Upper lobe of left lung (tissue), 6 donors: ENCODE measurements around the gene RAP1GAP. TPM values are rescaled to one million over a fixed set of nuclear protein-coding genes. Genes with fewer than 3 reads are reported as not detected.

ENCODE experiments used
- ATAC-seq, 2 donors: fragments of 200-7000 bp; cut with Tn5 transposase; one replicate each; pipeline ENCODE4 v1.9.1; 2022; ENCODE audit warnings: mild to moderate bottlenecking in 2 of 2, moderate library complexity in 2 of 2; ENCODE audit not compliant: low FRiP score in 2 of 2
- DNase-seq, 2 donors: peaks; one replicate each; pipeline ENCODE4 v3.0.0-alpha.2; 2019 to 2020
- H3K27ac ChIP-seq, 4 donors: fragments of 200-600 bp; sonication (generic); one replicate each; pipeline ENCODE4 v1.5.1; 2016 to 2019
- H3K27me3 ChIP-seq, 4 donors: fragments of 200-600 bp; sonication (generic); one replicate each; pipeline ENCODE4 v1.5.1; 2017 to 2019
- H3K36me3 ChIP-seq, 4 donors: fragments of 200-600 bp; sonication (generic); one replicate each; pipeline ENCODE4 v1.5.1; 2016 to 2019
- H3K4me1 ChIP-seq, 4 donors: fragments of 200-600 bp; sonication (generic); one replicate each; pipeline ENCODE4 v1.5.1; 2018 to 2019
- H3K4me3 ChIP-seq, 4 donors: fragments of 200-600 bp; sonication (generic); one replicate each; pipeline ENCODE4 v1.5.1; 2017 to 2019; ENCODE audit warnings: mild to moderate bottlenecking in 2 of 4, moderate library complexity in 1 of 4
- H3K9me3 ChIP-seq, 4 donors: fragments of 200-600 bp; sonication (generic); one replicate each; pipeline ENCODE4 v1.5.1; 2018 to 2019
- EP300 ChIP-seq, 4 donors: sonication (generic); formaldehyde crosslinking; IDR thresholded peaks; one replicate each; pipeline ENCODE4 v1.5.1; 2017; ENCODE audit warnings: antibody characterized with exemption in 4 of 4, control low read depth in 2 of 4
- POLR2A ChIP-seq, 4 donors: fragments of 450-650 bp; IDR thresholded peaks; one replicate each; pipeline ENCODE4 v1.5.1; 2016 to 2017; ENCODE audit warnings: antibody characterized with exemption in 4 of 4, mild to moderate bottlenecking in 2 of 4
- POLR2AphosphoS5 ChIP-seq, 2 donors: sonication (generic); formaldehyde crosslinking; IDR thresholded peaks; one replicate each; pipeline ENCODE4 v1.5.1; 2017; ENCODE audit warnings: antibody characterized with exemption in 2 of 2
- WGBS, 2 donors: methylation state at CpG; one replicate each; pipeline ENCODE4 v1.1.5; 2017 to 2018; 5-methylcytosine and 5-hydroxymethylcytosine counted together
- total RNA-seq, 6 donors: library from RNA; depleted of rRNA in 4 of 6; stranded (reverse); fragments of >200 nt in 4 of 6; gene quantifications; one replicate each; pipeline versions ENCODE4 v1.1.0 to v1.2.1, GENCODE V29; 2016 to 2021
- TF ChIP-seq, protein P1 (sequence below), 6 experiments: fragments of 450-650 bp in 4 of 6; fragments of 200-600 bp in 2 of 6; sonication (generic) in 2 of 6; IDR thresholded peaks; one replicate each; pipeline ENCODE4 v1.5.1; 2016 to 2019; ENCODE audit warnings: antibody characterized with exemption in 6 of 6
- donor health status: DM: no; HTN: no; CAD: no; lungs with moderate emphysema.
- donor health status: DM: no; HTN: yes; CAD: no; lungs with severe emphysema.

The RAP1GAP gene
- total RNA-seq, 6 donors from 2014 or later, result 26.9 to 65.2 (median 36.7) TPM

DNA sequence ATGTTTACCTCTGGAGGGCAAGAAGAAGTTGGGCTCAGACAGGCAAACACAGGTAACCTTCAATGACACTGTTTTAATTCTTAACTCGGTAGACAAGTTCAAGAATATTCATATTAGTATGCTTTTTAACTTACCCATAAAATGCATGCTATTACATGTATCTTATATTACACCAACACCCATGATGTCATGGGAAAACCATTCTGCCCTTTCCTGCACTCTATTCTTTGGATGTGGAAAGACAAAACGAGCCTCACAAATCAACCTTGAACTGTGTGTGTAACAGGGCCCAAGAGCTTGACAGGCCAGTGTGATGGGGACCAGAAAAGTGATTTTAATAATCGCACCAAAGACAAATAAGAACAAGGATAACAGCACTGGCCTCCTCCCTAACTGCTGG, 22.6 kb upstream of the RAP1GAP start:
- Histone ChIP-seq H3K9me3 (no peaks in the 10 kb centered on the region), H3K4me1 (no peaks in the 10 kb centered on the region), H3K27me3 (no peaks in the 10 kb centered on the region), H3K36me3 (peaks cover 6 to 97% (median 50%) of the 10 kb centered on the region in 4 donors), H3K27ac (no peak overlapping the region), H3K4me3 (no peak overlapping the region)
- TF ChIP-seq POLR2A (IDR thresholded peaks at IDR 0.05) (no peak), POLR2AphosphoS5 (IDR thresholded peaks at IDR 0.05) (no peak), EP300 (IDR thresholded peaks at IDR 0.05) (no peak)
- TF ChIP-seq, protein P1, sequence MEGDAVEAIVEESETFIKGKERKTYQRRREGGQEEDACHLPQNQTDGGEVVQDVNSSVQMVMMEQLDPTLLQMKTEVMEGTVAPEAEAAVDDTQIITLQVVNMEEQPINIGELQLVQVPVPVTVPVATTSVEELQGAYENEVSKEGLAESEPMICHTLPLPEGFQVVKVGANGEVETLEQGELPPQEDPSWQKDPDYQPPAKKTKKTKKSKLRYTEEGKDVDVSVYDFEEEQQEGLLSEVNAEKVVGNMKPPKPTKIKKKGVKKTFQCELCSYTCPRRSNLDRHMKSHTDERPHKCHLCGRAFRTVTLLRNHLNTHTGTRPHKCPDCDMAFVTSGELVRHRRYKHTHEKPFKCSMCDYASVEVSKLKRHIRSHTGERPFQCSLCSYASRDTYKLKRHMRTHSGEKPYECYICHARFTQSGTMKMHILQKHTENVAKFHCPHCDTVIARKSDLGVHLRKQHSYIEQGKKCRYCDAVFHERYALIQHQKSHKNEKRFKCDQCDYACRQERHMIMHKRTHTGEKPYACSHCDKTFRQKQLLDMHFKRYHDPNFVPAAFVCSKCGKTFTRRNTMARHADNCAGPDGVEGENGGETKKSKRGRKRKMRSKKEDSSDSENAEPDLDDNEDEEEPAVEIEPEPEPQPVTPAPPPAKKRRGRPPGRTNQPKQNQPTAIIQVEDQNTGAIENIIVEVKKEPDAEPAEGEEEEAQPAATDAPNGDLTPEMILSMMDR (IDR thresholded peaks at IDR 0.05), result no peak
- no peak for DNase-seq
- 73 to 82% methylated on average over 3 of the region's 3 CpGs for WGBS, 2 donors
- ATAC-seq, result no peak

DNA sequence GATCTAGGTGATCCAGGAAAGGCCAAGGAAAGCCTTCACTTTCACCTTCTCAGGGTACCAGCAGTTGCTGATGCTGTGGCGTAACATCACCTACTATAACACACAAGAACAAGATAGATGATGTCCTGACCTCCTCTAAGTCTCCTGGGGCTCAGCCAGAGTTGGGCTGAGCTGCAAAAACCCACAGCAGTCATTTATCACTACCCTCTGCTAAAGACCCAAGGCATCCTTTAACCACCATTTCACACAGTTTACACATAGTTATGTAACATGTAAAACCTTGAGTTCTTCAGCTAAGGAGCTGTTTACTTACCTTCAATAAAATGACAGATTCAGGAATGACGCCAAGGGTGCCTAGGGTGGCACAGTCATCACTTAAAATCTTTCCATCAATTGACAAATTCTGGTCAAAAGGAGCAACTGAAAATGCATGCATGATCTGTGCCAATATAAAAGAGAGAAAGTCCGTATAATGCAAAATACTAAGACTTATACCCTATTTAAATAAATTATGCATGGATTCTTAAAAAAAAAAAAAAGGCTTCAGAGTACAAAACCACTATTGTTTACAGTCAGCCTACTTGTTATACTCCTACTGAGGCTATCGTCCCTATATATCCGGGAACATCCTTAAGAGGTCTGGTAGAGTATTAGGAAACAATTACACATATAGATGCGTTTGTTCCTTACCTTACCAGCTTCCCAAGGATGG, 20.7 kb upstream of the RAP1GAP start:
- Histone ChIP-seq H3K4me3 (no peak overlapping the region), H3K27me3 (no peaks in the 10 kb centered on the region), H3K9me3 (no peaks in the 10 kb centered on the region), H3K36me3 (peaks cover 5 to 99% (median 47%) of the 10 kb centered on the region in 4 donors), H3K27ac (no peak overlapping the region), H3K4me1 (no peaks in the 10 kb centered on the region)
- DNase-seq (no peak), ATAC-seq (no peak)
- TF ChIP-seq POLR2A (IDR thresholded peaks at IDR 0.05) (no peak), EP300 (IDR thresholded peaks at IDR 0.05) (no peak), POLR2AphosphoS5 (IDR thresholded peaks at IDR 0.05) (no peak)
- TF ChIP-seq, protein P1 (IDR thresholded peaks at IDR 0.05), result no peak
- WGBS, 2 donors, result 86 to 87% methylated on average over 6 of the region's 6 CpGs

DNA sequence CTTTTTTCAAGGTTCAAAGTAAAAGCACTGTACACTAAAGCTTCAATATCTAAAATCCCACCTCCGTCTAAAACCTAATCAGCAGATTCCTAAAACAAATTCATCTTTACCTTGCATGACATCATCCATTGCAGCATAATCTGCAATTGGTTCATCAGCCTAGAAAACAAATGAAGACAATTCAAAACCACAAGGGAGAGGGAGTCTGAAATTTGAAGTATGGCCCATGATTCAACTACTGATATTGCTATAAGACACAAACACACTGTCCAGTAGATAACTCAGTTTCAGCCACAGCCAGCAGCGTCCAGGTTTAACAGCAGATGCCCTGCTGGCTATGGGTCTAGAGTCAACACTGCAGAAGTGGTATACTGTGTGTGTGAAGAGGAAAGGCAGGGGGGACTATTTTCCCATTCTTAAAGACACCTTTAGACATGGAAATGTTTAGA, 17.9 kb upstream of the RAP1GAP start:
- no peak overlapping the region for H3K4me3 ChIP-seq
- TF ChIP-seq, protein P1 (IDR thresholded peaks at IDR 0.05), result no peak
- TF ChIP-seq EP300 (IDR thresholded peaks at IDR 0.05), result no peak
- no peak for TF ChIP-seq POLR2AphosphoS5 (IDR thresholded peaks at IDR 0.05)
- TF ChIP-seq POLR2A (IDR thresholded peaks at IDR 0.05), result no peak
- peaks cover 0 to 98% (median 31%) of the 10 kb centered on the region in 4 donors for H3K36me3 ChIP-seq
- H3K27me3 ChIP-seq, result no peaks in the 10 kb centered on the region
- no peak for DNase-seq
- no peak overlapping the region for H3K27ac ChIP-seq
- ATAC-seq, result no peak
- 97 to 98% methylated on average over 2 of the region's 2 CpGs for WGBS, 2 donors
- H3K9me3 ChIP-seq, result no peaks in the 10 kb centered on the region
- H3K4me1 ChIP-seq, result no peaks in the 10 kb centered on the region

DNA sequence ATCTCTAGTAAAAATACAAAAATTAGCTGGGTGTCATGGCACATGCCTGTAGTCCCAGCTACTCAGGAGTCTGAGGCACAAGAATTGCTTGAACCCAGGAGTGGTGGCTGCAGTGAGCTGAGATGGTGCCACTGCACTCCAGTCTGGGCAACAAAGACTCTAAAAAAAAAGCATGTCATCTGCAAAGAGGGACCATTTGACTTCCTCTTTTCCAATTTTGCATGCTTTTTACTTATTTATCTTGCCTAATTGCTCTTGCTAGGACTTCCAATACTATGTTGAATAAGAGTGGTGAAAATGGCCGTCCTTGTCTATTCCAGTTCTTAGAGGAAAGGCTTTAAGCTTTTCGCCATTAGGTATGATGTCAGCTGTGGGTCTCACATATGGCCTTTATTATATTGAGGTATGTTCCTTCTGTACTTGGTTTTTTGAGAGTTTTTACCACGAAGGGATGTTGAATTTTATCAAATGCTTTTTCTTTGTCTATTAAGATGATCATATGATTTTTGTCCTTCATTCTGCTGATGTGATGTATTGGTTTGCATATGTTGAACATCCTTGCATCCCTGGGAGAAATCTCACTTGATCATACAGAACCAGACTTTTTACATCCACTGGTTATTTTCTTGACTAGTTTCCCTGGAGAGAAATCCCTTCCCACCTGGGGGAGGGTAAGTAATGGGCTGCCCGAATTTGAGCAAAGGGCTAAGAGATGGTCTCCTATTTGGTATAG, 17.0 kb upstream of the RAP1GAP start:
- H3K4me3 ChIP-seq, result no peak overlapping the region
- H3K27me3 ChIP-seq, result no peaks in the 10 kb centered on the region

More for the DNA sequence above, 17.0 kb upstream of the RAP1GAP start:
- DNase-seq (no peak), ATAC-seq (no peak)
- Histone ChIP-seq H3K36me3 (peaks cover 0 to 98% (median 29%) of the 10 kb centered on the region in 4 donors), H3K4me1 (no peaks in the 10 kb centered on the region), H3K27ac (no peak overlapping the region), H3K9me3 (no peaks in the 10 kb centered on the region)
- WGBS, 2 donors, result 96 to 98% methylated on average over 4 of the region's 4 CpGs
- TF ChIP-seq EP300 (IDR thresholded peaks at IDR 0.05) (no peak), POLR2AphosphoS5 (IDR thresholded peaks at IDR 0.05) (no peak), POLR2A (IDR thresholded peaks at IDR 0.05) (no peak)
- TF ChIP-seq, protein P1 (IDR thresholded peaks at IDR 0.05), result no peak
